Cerebellar cortex (tissue), 1 donor: ENCODE results near the gene MADD.
A peak's percentile ranks its signal among the peaks of the same experiment; 100 is the strongest.

ENCODE experiments used
- DNase-seq: peaks from one replicate; pipeline ENCODE4 v3.0.0-alpha.2; 2015; ENCODE audit warnings: low spot score

Gene MADD

GRCh38 chr11:47340980-47341775 lies 71.2 kb downstream of the MADD start:
- no peak for DNase-seq

- DNase-seq = no peak
Measured at GRCh38 chr11:47342036-47342803, 72.3 kb downstream of the MADD start.

- no peak for DNase-seq
Measured at GRCh38 chr11:47342854-47343253, 72.9 kb downstream of the MADD start.

GRCh38 chr11:47345890-47346563 lies 76.1 kb downstream of the MADD start:
- no peak for DNase-seq

- no peak for DNase-seq
Measured at GRCh38 chr11:47347137-47347536, 77.2 kb downstream of the MADD start.

- no peak for DNase-seq
Measured at GRCh38 chr11:47348131-47348802, 78.3 kb downstream of the MADD start.

- peak; percentile 64 for DNase-seq
Measured at GRCh38 chr11:47348859-47349258, 78.9 kb downstream of the MADD start.

GRCh38 chr11:47349521-47350095 lies 79.7 kb downstream of the MADD start:
- DNase-seq = no peak

GRCh38 chr11:47350315-47350714 lies 80.4 kb downstream of the MADD start:
- DNase-seq = no peak

- no peak for DNase-seq
Measured at GRCh38 chr11:47351156-47352126, 81.5 kb downstream of the MADD start.

GRCh38 chr11:47352556-47352955 lies 82.6 kb downstream of the MADD start, which contains the start of gene MYBPC3:
TSS of gene MYBPC3 (minus strand) at chr11:47352702. CDS start at chr11:47352647, 55 bp downstream.
- no peak for DNase-seq

- no peak for DNase-seq
Measured at GRCh38 chr11:47353978-47354774, 84.2 kb downstream of the MADD start.

- no peak for DNase-seq
Measured at GRCh38 chr11:47354913-47355282, 85.0 kb downstream of the MADD start.

- peak; percentile 93 for DNase-seq
Measured at GRCh38 chr11:47355283-47356128, 85.6 kb downstream of the MADD start.

- DNase-seq = no peak
Measured at GRCh38 chr11:47356129-47356997, 86.4 kb downstream of the MADD start.

GRCh38 chr11:47356998-47357329 lies 87.0 kb downstream of the MADD start:
- DNase-seq = no peak

GRCh38 chr11:47357985-47358730 lies 88.2 kb downstream of the MADD start:
- DNase-seq = no peak
